ENCODE measurements around the gene C1QTNF7. TPM values are rescaled to one million over a fixed set of nuclear protein-coding genes. Genes with fewer than 3 reads are reported as not detected.

The C1QTNF7 gene
- polyA plus RNA-seq, 1 of the 3 experiments (the other 2 are of a cell fraction): not detected

GRCh38 chr4:15413623-15414019 lies 14.2 kb upstream of the C1QTNF7 start (continued):
- TF ChIP-seq FOXM1 (IDR thresholded peaks at IDR 0.05; ENCODE audit: low read depth) (no peak), IRF3 (IDR thresholded peaks at IDR 0.05; ENCODE audit: low read depth, low read length) (no peak), ELF1 (IDR thresholded peaks at IDR 0.05) (no peak), NRF1 (IDR thresholded peaks at IDR 0.05; ENCODE audit: low read depth, low read length) (no peak), SIN3A (IDR thresholded peaks at IDR 0.05; ENCODE audit: borderline replicate concordance, low read depth, low read length) (no peak), RFX5 (IDR thresholded peaks at IDR 0.05; ENCODE audit: low read length) (no peak)

- no peak overlapping the region; the same call in 1 of the 2 replicates for H2AFZ ChIP-seq (ENCODE audit: low read depth)
- H3K27me3 ChIP-seq (ENCODE audit: insufficient read depth): no peaks in the 10 kb centered on the region
- H3K36me3 ChIP-seq (replicated peaks in 1 of 2; ENCODE audit: control insufficient read depth in 1 of 2, insufficient read depth in 2 of 2, low read length in 1 of 2): no peaks in the 10 kb centered on the region
- 63% methylated on average over 4 of the region's 4 CpGs for WGBS (ENCODE audit: low lambda C conversion rate)
- no peaks in the 10 kb centered on the region for H4K20me1 ChIP-seq (ENCODE audit: insufficient read depth)
- H3K79me2 ChIP-seq (ENCODE audit: insufficient read depth): no peaks in the 10 kb centered on the region
- H3K9me2 ChIP-seq: no peaks in the 10 kb centered on the region
- no peak overlapping the region for H3K9ac ChIP-seq
- no peak for DNase-seq
- peaks cover 10 to 15% of the 10 kb centered on the region in 2 experiments; a peak in 2 of 4 replicates for H3K4me1 ChIP-seq (ENCODE audit: control insufficient read depth in 1 of 2, insufficient read depth in 2 of 2, low read depth in 1 of 2, low read length in 1 of 2)
- H3F3A ChIP-seq (replicated peaks; ENCODE audit: insufficient read depth): peaks cover 7% of the 10 kb centered on the region
- POLR2A ChIA-PET: no interaction called here
- no peak for TF ChIP-seq TCF12 (IDR thresholded peaks at IDR 0.05)
- no peak for TF ChIP-seq FOXJ3 (CRISPR knock-in tag; IDR thresholded peaks at IDR 0.05)
- TF ChIP-seq EZH2phosphoT487 (IDR thresholded peaks at IDR 0.05; ENCODE audit: borderline replicate concordance, low read depth): no peak
- no peak for TF ChIP-seq REST (IDR thresholded peaks at IDR 0.05; ENCODE audit: low read depth, low read length)
- H3K4me3 ChIP-seq (ENCODE audit: low read depth in 2 of 2, low read length in 1 of 2): no peak overlapping the region
- H3K4me2 ChIP-seq: peak overlapping the region; percentile 1; the same call in 1 of the 2 replicates
- no peaks in the 10 kb centered on the region for H3K9me3 ChIP-seq
- CTCF ChIA-PET: interaction anchor here (0.8 kb wide), 1 partner anchor 53 kb away, joined by 3 read pairs; no protein-coding TSS in a partner anchor
- H3K27ac ChIP-seq (ENCODE audit: low read depth in 2 of 2, low read length in 1 of 2): peak overlapping the region in 1 of 2 experiments; percentile 41; a peak in 2 of 4 replicates
Measured at GRCh38 chr4:15414551-15415091, 13.2 kb upstream of the C1QTNF7 start.

All from SK-N-SH (cell line).